ENCODE results near the gene ZNF358. TPM values are rescaled to one million over a fixed set of nuclear protein-coding genes. Genes with fewer than 3 reads are reported as not detected.

Gene ZNF358

GRCh38 chr19:7559102-7559501, 43.2 kb downstream of the ZNF358 start:
- H3K36me3 ChIP-seq (ENCODE audit: insufficient read depth, low read length): peaks cover 39% of the 10 kb centered on the region
- no peak overlapping the region for H3K9ac ChIP-seq (ENCODE audit: low read depth, low read length)
- H3K4me2 ChIP-seq (ENCODE audit: low read length): no peak overlapping the region
- H3K9me3 ChIP-seq (replicated peaks; ENCODE audit: low read length): no peaks in the 10 kb centered on the region
- no peaks in the 10 kb centered on the region for H3K27me3 ChIP-seq (ENCODE audit: control insufficient read depth, insufficient read depth, low read length)
- H3K4me3 ChIP-seq (ENCODE audit: low read length): no peak overlapping the region
- no peaks in the 10 kb centered on the region for H3K4me1 ChIP-seq (ENCODE audit: control insufficient read depth, insufficient read depth, low read length)

GRCh38 chr19:7560255-7560654, 44.4 kb downstream of the ZNF358 start:
- Histone ChIP-seq H3K9ac (ENCODE audit: low read depth, low read length) (no peak overlapping the region), H3K4me2 (ENCODE audit: low read length) (no peak overlapping the region), H3K27me3 (ENCODE audit: control insufficient read depth, insufficient read depth, low read length) (no peaks in the 10 kb centered on the region), H3K4me3 (ENCODE audit: low read length) (no peak overlapping the region), H3K36me3 (ENCODE audit: insufficient read depth, low read length) (peaks cover 32% of the 10 kb centered on the region), H3K9me3 (replicated peaks; ENCODE audit: low read length) (no peaks in the 10 kb centered on the region), H3K4me1 (ENCODE audit: control insufficient read depth, insufficient read depth, low read length) (no peaks in the 10 kb centered on the region)

GRCh38 chr19:7561325-7561724, 45.4 kb downstream of the ZNF358 start:
- Histone ChIP-seq H3K4me2 (ENCODE audit: low read length) (no peak overlapping the region), H3K9me3 (replicated peaks; ENCODE audit: low read length) (no peaks in the 10 kb centered on the region), H3K27me3 (ENCODE audit: control insufficient read depth, insufficient read depth, low read length) (no peaks in the 10 kb centered on the region), H3K4me1 (ENCODE audit: control insufficient read depth, insufficient read depth, low read length) (no peaks in the 10 kb centered on the region), H3K36me3 (ENCODE audit: insufficient read depth, low read length) (peaks cover 28% of the 10 kb centered on the region), H3K4me3 (ENCODE audit: low read length) (no peak overlapping the region), H3K9ac (ENCODE audit: low read depth, low read length) (no peak overlapping the region)

GRCh38 chr19:7562646-7563393, 46.9 kb downstream of the ZNF358 start:
- Histone ChIP-seq H3K9ac (ENCODE audit: low read depth, low read length) (no peak overlapping the region), H3K4me3 (ENCODE audit: low read length) (no peak overlapping the region), H3K36me3 (ENCODE audit: insufficient read depth, low read length) (peaks cover 17% of the 10 kb centered on the region), H3K4me2 (ENCODE audit: low read length) (no peak overlapping the region), H3K27me3 (ENCODE audit: control insufficient read depth, insufficient read depth, low read length) (no peaks in the 10 kb centered on the region), H3K9me3 (replicated peaks; ENCODE audit: low read length) (no peaks in the 10 kb centered on the region), H3K4me1 (ENCODE audit: control insufficient read depth, insufficient read depth, low read length) (no peaks in the 10 kb centered on the region)

- Histone ChIP-seq H3K4me1 (ENCODE audit: control insufficient read depth, insufficient read depth, low read length) (no peaks in the 10 kb centered on the region), H3K4me2 (ENCODE audit: low read length) (no peak overlapping the region), H3K9ac (ENCODE audit: low read depth, low read length) (no peak overlapping the region), H3K36me3 (ENCODE audit: insufficient read depth, low read length) (peaks cover 6% of the 10 kb centered on the region), H3K9me3 (replicated peaks; ENCODE audit: low read length) (no peaks in the 10 kb centered on the region), H3K4me3 (ENCODE audit: low read length) (no peak overlapping the region), H3K27me3 (ENCODE audit: control insufficient read depth, insufficient read depth, low read length) (no peaks in the 10 kb centered on the region)
Measured at GRCh38 chr19:7564866-7565265, 49.0 kb downstream of the ZNF358 start.

GRCh38 chr19:7565332-7565731, 49.4 kb downstream of the ZNF358 start:
- no peak overlapping the region for H3K4me3 ChIP-seq (ENCODE audit: low read length)
- no peak overlapping the region for H3K4me2 ChIP-seq (ENCODE audit: low read length)
- H3K9me3 ChIP-seq (replicated peaks; ENCODE audit: low read length): no peaks in the 10 kb centered on the region
- H3K27me3 ChIP-seq (ENCODE audit: control insufficient read depth, insufficient read depth, low read length): no peaks in the 10 kb centered on the region
- peaks cover 6% of the 10 kb centered on the region for H3K36me3 ChIP-seq (ENCODE audit: insufficient read depth, low read length)
- no peak overlapping the region for H3K9ac ChIP-seq (ENCODE audit: low read depth, low read length)
- H3K4me1 ChIP-seq (ENCODE audit: control insufficient read depth, insufficient read depth, low read length): no peaks in the 10 kb centered on the region

Small RNAs within 50 kb of the gene (small RNA-seq; reads per million reads assigned to genes)
- gene AC008878.2: not detected

Measured in skeletal muscle satellite cell (primary cell).